IPS DF 4.7 (cell line): ENCODE measurements around the gene LRRC23.

ENCODE experiments used
- DNase-seq: peaks from one replicate; pipeline ENCODE4 v3.0.0-alpha.2; 2013; ENCODE audit warnings: low spot score; ENCODE audit errors: extremely low read depth

LRRC23 gene

GRCh38 chr12:6943722-6944380 lies 39.2 kb downstream of the LRRC23 start, which contains the start of the genes C12orf57 and RNU7-1:
TSS of gene C12orf57 (plus strand) at chr12:6944022. CDS start at chr12:6944122, 100 bp downstream.
TSS of gene RNU7-1 (plus strand) at chr12:6943816.
- no peak for DNase-seq

- no peak for DNase-seq
Measured at GRCh38 chr12:6944381-6945186, 40.0 kb downstream of the LRRC23 start.

- DNase-seq: no peak
Measured at GRCh38 chr12:6945613-6946012, 41.0 kb downstream of the LRRC23 start.

- DNase-seq: no peak
Measured at GRCh38 chr12:6946033-6946919, 41.7 kb downstream of the LRRC23 start.

GRCh38 chr12:6946920-6947374 lies 42.3 kb downstream of the LRRC23 start:
- no peak for DNase-seq

- no peak for DNase-seq
Measured at GRCh38 chr12:6947615-6948014, 43.0 kb downstream of the LRRC23 start.

- DNase-seq: no peak
Measured at GRCh38 chr12:6948873-6949594, 44.4 kb downstream of the LRRC23 start.

GRCh38 chr12:6950401-6950801 lies 45.8 kb downstream of the LRRC23 start:
- DNase-seq: no peak

- DNase-seq: no peak
Measured at GRCh38 chr12:6950811-6951540, 46.4 kb downstream of the LRRC23 start, which contains the start of gene PTPN6. TSS of gene PTPN6 (plus strand) at chr12:6951356. CDS start at chr12:6951513, 157 bp downstream.

- DNase-seq: no peak
Measured at GRCh38 chr12:6951551-6952120, 47.0 kb downstream of the LRRC23 start.

GRCh38 chr12:6952121-6952862 lies 47.7 kb downstream of the LRRC23 start:
- no peak for DNase-seq

- no peak for DNase-seq
Measured at GRCh38 chr12:6952863-6953441, 48.3 kb downstream of the LRRC23 start.

GRCh38 chr12:6953442-6954315 lies 49.1 kb downstream of the LRRC23 start:
- DNase-seq: no peak

GRCh38 chr12:6954316-6955107 lies 49.9 kb downstream of the LRRC23 start:
- DNase-seq: no peak

- DNase-seq: no peak
Measured at GRCh38 chr12:6955108-6956020, 50.7 kb downstream of the LRRC23 start.
